HG03442 (cell line): ENCODE data around the gene PRKD1.

ENCODE experiments used
- ATAC-seq: cut with Tn5 transposase; IDR thresholded peaks from one replicate; pipeline ENCODE4 v1.9.1; 2021; ENCODE audit warnings: mild to moderate bottlenecking, moderate library complexity; ENCODE audit not compliant: unreplicated experiment

PRKD1 gene

GRCh38 chr14:29684926-29685325 is 242.7 kb downstream of the PRKD1 start:
- ATAC-seq, result no peak

DNA sequence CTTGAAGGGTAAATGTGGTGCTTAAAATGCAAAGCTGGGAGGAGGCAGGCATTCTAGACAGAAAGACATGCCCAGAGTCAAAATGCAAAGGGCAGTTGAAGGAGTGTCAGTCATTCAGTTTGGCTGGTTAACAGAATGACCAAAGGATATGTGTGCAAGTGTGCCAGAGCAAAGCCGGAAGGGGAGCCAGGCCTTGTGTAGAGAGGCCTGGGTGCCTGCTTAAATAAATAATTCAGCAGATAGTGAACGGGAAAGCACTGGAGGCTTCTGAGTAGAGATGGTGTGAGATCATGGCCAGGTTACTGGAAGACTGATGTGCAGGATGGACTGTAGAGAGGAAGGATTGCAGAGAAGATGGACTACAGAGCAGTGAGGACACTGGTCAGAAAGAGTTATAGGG is 244.9 kb downstream of the PRKD1 start:
- no peak for ATAC-seq

DNA sequence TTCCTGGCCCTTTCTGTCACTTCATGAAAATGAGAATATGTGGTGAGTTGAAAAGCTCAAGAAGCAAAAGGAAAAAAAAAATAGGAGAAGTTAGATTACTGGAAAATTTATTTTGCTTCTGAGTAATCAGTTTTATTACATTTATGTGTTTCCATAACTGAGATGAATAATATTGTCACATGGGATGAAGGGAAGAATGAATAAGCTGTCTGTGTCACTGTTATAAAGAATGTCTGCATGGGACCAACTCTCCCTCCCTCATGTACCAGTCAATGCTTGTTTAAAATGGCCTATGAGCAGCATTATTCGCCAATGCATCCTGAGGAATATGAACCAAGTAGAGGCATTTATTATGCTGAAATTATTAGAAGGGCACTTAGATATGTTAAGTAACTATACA is 246.3 kb downstream of the PRKD1 start:
- no peak for ATAC-seq

- ATAC-seq, result no peak
Measured at GRCh38 chr14:29674566-29675285, 252.9 kb downstream of the PRKD1 start.

- ATAC-seq, result no peak
Measured at GRCh38 chr14:29672831-29673230, 254.8 kb downstream of the PRKD1 start.

DNA sequence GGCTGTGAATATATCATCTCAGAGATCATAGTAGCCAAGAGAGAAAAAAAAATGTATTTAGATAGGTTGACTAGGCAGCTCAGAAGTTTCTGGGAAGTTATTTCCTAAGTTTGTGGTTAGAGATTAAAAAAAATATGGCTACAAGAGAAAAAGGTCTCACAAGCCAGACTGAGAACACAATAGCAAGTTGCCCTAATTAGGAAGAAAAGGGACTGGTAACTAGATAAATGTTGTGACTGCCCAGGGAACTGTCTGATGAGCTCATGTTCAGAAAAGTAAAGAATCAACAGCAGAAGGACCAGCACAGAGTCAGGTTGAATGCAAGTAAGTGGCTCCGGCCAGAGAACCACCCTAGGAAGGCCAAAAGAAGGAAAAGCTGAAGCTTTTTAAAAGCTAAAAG is 256.6 kb downstream of the PRKD1 start:
- no peak for ATAC-seq

- ATAC-seq, result no peak
Measured at GRCh38 chr14:29668201-29668600, 259.4 kb downstream of the PRKD1 start.

- ATAC-seq, result no peak
Measured at GRCh38 chr14:29664515-29664914, 263.1 kb downstream of the PRKD1 start.

- ATAC-seq, result no peak
Measured at GRCh38 chr14:29663281-29663801, 264.3 kb downstream of the PRKD1 start.

- ATAC-seq, result no peak
Measured at GRCh38 chr14:29654901-29655550, 272.6 kb downstream of the PRKD1 start.

DNA sequence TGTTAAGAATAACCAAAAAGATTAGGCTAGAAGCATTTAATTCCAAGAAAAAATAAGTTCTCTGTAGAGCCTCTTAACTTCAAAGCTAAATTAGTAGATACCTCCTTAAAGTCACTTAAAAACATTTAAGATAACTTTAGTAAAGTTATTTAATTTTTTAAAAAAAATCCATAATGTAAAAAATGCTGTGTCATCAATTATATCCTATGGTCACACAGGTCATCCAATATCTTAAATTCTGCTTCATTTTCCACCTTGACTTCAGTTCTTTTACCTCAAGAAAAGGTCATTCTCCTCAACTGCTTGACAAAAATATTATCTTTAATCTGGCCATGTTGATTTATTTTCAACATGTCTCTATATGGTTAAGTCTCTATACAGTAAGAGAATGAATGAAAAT is 274.3 kb downstream of the PRKD1 start:
- ATAC-seq, result no peak

DNA sequence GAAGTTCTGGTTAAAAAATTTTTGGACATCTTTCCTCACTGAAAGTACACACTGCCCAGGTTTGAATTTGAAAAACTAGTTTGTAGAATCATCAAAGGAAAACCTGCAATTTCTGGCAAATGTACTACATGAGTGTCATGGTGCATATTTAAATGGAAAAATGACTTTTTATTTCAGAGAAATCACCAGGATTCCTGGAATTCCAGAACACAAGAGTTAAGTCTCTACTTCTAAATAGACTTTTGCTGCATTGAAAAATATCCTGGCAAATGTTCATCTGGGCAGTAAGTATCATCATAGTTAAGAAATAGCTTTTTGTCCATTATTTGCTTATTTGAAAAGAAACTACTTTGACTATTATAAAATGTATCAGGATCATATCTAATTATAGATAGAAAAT is 275.1 kb downstream of the PRKD1 start:
- no peak for ATAC-seq

GRCh38 chr14:29650554-29651269 is 276.9 kb downstream of the PRKD1 start:
- ATAC-seq, result no peak

DNA sequence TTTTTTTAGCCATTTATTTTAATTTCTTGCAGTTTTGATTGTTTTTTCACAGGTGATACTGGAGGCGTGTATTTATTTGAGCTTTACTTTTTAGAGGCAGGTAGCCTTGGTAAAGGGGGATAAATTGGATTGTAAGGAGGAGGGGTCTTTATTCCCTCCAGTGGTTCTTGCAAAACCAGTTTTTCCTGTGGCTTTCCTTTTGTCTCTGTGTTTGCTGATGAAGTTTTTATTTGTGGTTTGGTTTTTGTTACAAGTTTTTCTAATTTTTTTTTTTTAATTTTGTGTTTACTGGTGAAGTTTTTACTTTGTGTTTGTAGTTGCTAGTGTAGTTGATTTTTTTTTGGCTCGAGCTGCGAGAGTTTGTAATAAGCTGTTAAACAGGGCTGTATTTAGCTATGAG is 278.5 kb downstream of the PRKD1 start:
- no peak for ATAC-seq

DNA sequence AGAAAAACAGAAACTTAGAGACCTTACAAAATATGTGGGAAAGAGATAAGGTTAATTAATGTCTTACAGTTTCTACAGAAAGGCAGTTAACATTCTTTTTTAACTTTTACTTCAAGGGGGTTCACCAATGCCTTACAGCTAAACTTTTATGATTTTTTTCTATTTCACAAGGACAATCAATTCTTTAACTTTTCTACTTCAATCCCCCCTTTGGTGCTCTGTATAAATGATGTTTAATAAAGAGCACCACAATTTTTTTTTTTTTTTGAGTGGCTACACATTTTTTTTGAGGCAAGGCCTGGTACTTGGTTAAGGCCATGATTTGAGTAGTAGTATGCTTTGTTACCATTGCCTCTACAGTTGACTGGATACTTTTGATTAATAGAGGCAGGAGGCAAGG is 279.6 kb downstream of the PRKD1 start:
- ATAC-seq, result no peak

- ATAC-seq, result no peak
Measured at GRCh38 chr14:29645117-29645516, 282.5 kb downstream of the PRKD1 start.

GRCh38 chr14:29643433-29644211 is 284.0 kb downstream of the PRKD1 start:
- no peak for ATAC-seq

DNA sequence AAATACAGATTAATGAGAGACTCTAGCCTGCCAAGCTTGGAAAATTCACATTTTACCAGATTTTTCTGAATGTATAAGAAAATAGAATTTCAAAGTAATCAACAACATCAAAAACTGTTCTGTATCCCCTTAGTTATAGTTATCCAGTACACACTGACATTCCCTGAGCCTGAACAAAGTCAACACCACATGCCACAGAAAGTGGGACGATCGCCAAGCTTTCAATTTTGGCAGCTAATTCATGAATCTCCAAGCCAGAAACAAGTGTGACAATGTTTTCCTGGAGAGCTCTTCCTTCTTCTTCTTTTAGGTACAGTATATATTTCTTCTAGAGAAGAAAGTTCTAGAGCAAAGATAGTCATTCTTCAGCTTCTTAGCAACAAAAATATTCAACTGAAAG is 290.2 kb downstream of the PRKD1 start:
- no peak for ATAC-seq

DNA sequence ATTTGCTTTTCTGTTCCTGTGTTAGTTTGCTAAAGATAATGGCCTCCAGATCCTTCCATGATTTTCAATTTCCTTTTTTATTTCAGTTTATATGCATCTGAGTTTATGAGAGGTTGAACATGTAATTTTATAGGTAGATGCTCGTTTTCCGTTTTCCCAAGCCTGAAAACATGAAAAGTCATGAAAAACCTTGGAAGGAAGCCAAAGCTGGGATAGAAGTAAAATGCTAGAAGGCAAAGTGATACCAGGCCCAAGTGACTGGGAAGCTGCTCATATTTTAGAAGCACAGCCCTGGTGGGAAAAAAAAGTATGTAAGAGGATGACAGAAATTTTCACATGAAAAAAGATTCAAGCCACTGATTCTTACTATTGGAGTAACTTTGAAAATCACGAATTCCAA is 290.8 kb downstream of the PRKD1 start:
- no peak for ATAC-seq

DNA sequence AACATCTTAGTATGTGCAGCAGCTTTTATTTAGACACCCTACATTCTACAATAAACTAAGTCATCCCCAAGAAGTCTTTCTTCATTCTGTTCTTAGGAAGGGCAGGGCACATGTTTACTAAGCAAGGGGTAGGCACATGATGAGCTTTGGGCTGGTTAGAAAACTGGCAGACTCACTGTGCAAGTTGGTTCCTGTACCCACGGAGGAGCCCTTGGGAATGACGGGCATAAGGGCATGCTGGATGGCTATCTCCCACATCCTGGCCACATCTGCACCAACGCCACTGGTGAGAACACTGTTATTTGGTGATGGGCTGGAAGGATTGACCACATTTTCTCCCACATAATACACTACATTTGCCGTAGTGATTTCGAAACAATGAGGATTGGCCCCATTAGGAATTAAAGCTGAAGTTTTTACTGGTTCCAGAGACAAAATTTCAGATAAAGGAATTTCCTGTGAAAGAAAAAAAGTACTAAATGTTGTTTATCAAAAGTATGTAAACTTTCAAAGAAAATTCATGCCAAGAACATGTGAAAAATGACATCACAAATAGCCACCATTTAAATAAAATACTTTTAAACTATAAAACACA is 297.0 kb downstream of the PRKD1 start:
- no peak for ATAC-seq

GRCh38 chr14:29629839-29630238 is 297.8 kb downstream of the PRKD1 start:
- no peak for ATAC-seq
